Measurements from ENCODE around the gene CCDC70. TPM values are rescaled to one million over a fixed set of nuclear protein-coding genes. Genes with fewer than 3 reads are reported as not detected.
A peak's percentile ranks its signal among the peaks of the same experiment; 100 is the strongest.

Gene CCDC70
- total RNA-seq, 6 donors from 2014 or later: not detected

GRCh38 chr13:51843529-51843928, 18.2 kb upstream of the CCDC70 start:
- Histone ChIP-seq H3K27ac (no peak overlapping the region), H3K9me3 (no peaks in the 10 kb centered on the region), H3K4me3 (no peak overlapping the region), H3K36me3 (no peaks in the 10 kb centered on the region), H3K4me1 (peaks cover 3 to 7% (median 5%) of the 10 kb centered on the region in 4 donors), H3K27me3 (no peaks in the 10 kb centered on the region)
- 72 to 73% methylated on average over 3 of the region's 3 CpGs for WGBS, 2 donors
- TF ChIP-seq EP300 (IDR thresholded peaks at IDR 0.05) (no peak), POLR2A (IDR thresholded peaks at IDR 0.05) (no peak)
- no peak for ATAC-seq (ENCODE audit: low FRiP score in 2 of 2)
- DNase-seq: no peak

GRCh38 chr13:51844862-51845573, 16.8 kb upstream of the CCDC70 start, which contains the start of gene TMEM272:
Gene TMEM272 (minus strand): TSS chr13:51845177. CDS start chr13:51838530, 6,647 bp downstream.
- Histone ChIP-seq H3K27ac (no peak within 1 kb of the TSS), H3K36me3 (no peaks in the 10 kb centered on the region), H3K27me3 (no peaks in the 10 kb centered on the region), H3K9me3 (no peaks in the 10 kb centered on the region), H3K4me3 (peak within 1 kb of the TSS in 2 of 4 donors; percentile 22 to 29), H3K4me1 (peaks cover 3 to 8% (median 6%) of the 10 kb centered on the region in 4 donors)
- ATAC-seq (ENCODE audit: low FRiP score in 2 of 2) (peak; percentile 85 to 90), DNase-seq (peak; percentile 45 to 90)
- WGBS, 2 donors: 39 to 45% methylated on average over 17 to 20 of the region's 20 CpGs
- TF ChIP-seq POLR2AphosphoS5 (IDR thresholded peaks at IDR 0.05) (no peak), CTCF (IDR thresholded peaks at IDR 0.05) (peak; percentile 55 to 91 (median 74))

GRCh38 chr13:51845574-51846318, 16.0 kb upstream of the CCDC70 start:
- ATAC-seq (ENCODE audit: low FRiP score in 2 of 2) (peak in 1 of 2 donors; percentile 9), DNase-seq (no peak)
- 94% methylated on average over 3 to 5 of the region's 5 CpGs for WGBS, 2 donors
- H3K36me3 ChIP-seq: no peaks in the 10 kb centered on the region
- H3K27me3 ChIP-seq: no peaks in the 10 kb centered on the region
- H3K4me1 ChIP-seq: peaks cover 3 to 8% (median 6%) of the 10 kb centered on the region in 4 donors
- H3K27ac ChIP-seq: no peak overlapping the region
- no peaks in the 10 kb centered on the region for H3K9me3 ChIP-seq
- no peak for TF ChIP-seq EP300 (IDR thresholded peaks at IDR 0.05)
- TF ChIP-seq POLR2AphosphoS5 (IDR thresholded peaks at IDR 0.05): no peak
- no peak for TF ChIP-seq POLR2A (IDR thresholded peaks at IDR 0.05)
- no peak for TF ChIP-seq CTCF (IDR thresholded peaks at IDR 0.05)
- peak overlapping the region in 2 of 4 donors; percentile 22 to 29 for H3K4me3 ChIP-seq

- ATAC-seq (ENCODE audit: low FRiP score in 2 of 2) (no peak), DNase-seq (no peak)
- Histone ChIP-seq H3K27me3 (no peaks in the 10 kb centered on the region), H3K9me3 (no peaks in the 10 kb centered on the region), H3K4me3 (no peak overlapping the region), H3K4me1 (peaks cover 3 to 8% (median 6%) of the 10 kb centered on the region in 4 donors), H3K27ac (no peak overlapping the region), H3K36me3 (no peaks in the 10 kb centered on the region)
- WGBS, 2 donors: 70 to 94% methylated on average over 1 of the region's 1 CpG
- TF ChIP-seq POLR2AphosphoS5 (IDR thresholded peaks at IDR 0.05) (no peak), EP300 (IDR thresholded peaks at IDR 0.05) (no peak), CTCF (IDR thresholded peaks at IDR 0.05) (no peak), POLR2A (IDR thresholded peaks at IDR 0.05) (no peak)
These were observed 15.0 kb upstream of the CCDC70 start for GRCh38 chr13:51846756-51847155.

GRCh38 chr13:51848674-51849073, 13.1 kb upstream of the CCDC70 start:
- 30 to 47% methylated on average over 4 of the region's 4 CpGs for WGBS, 2 donors
- Histone ChIP-seq H3K36me3 (no peaks in the 10 kb centered on the region), H3K4me3 (no peak overlapping the region), H3K4me1 (peaks cover 3 to 8% (median 6%) of the 10 kb centered on the region in 4 donors), H3K27me3 (no peaks in the 10 kb centered on the region), H3K27ac (no peak overlapping the region), H3K9me3 (no peaks in the 10 kb centered on the region)
- TF ChIP-seq EP300 (IDR thresholded peaks at IDR 0.05) (no peak), CTCF (IDR thresholded peaks at IDR 0.05) (no peak), POLR2A (IDR thresholded peaks at IDR 0.05) (no peak), POLR2AphosphoS5 (IDR thresholded peaks at IDR 0.05) (no peak)
- DNase-seq: no peak
- ATAC-seq (ENCODE audit: low FRiP score in 2 of 2): no peak
